ENCODE results near the gene ZCCHC2.

- TF ChIP-seq CTCF (IDR thresholded peaks at IDR 0.05) (no peak), POLR2A (IDR thresholded peaks at IDR 0.05) (no peak)
Measured at GRCh38 chr18:62545098-62545497, 22.3 kb downstream of the ZCCHC2 start.

All from Peyer's patch (tissue), 4 donors.